B cell (primary cell): ENCODE measurements around the gene PRLH. TPM values are rescaled to one million over a fixed set of nuclear protein-coding genes. Genes with fewer than 3 reads are reported as not detected.
A peak's percentile ranks its signal among the peaks of the same experiment; 100 is the strongest.

ENCODE experiments used
- ATAC-seq: fragments of 200-7000 bp; cut with Tn5 transposase; one replicate; pipeline ENCODE4 v1.10.0; 2021; ENCODE audit warnings: low read depth, mild to moderate bottlenecking, moderate number of reproducible peaks, moderate library complexity
- CTCF ChIA-PET: fragments of 350-600 bp; sonication (Branson Sonifier 250); formaldehyde crosslinking; loops from one replicate; lab custom pipeline; 2021; ENCODE audit warnings: antibody characterized with exemption, inconsistent platforms; lab: Charles Lee
- POLR2A ChIA-PET: fragments of 350-600 bp; sonication (Branson Sonifier 250); formaldehyde crosslinking; loops from one replicate; lab custom pipeline; 2021; ENCODE audit warnings: antibody characterized with exemption; lab: Charles Lee
- DNase-seq: peaks from one replicate; pipeline ENCODE4 v3.0.0; 2013
- H2AFZ ChIP-seq: 2 replicates; pipeline ENCODE4 v1.6.1; 2012; ENCODE audit warnings: mild to moderate bottlenecking, low read depth, low read length; ENCODE audit not compliant: insufficient read depth, poor library complexity, severe bottlenecking
- H3K27ac ChIP-seq, 2 donors: 1 replicate in 1 of 2; 2 replicates in 1 of 2; pipeline ENCODE4 v1.5.1; 2012 to 2013; ENCODE audit warnings: low read length in 2 of 2, mild to moderate bottlenecking in 2 of 2, moderate library complexity in 1 of 2
- H3K27me3 ChIP-seq, 4 experiments: fragments of 200-600 bp in 1 of 4; sonication (generic) in 1 of 4; replicated peaks in 1 of 4; 1 replicate in 2 of 4; 2 replicates in 2 of 4; pipeline versions ENCODE4 v1.6.1 to v1.7.0; 2013 to 2016; ENCODE audit warnings: low read length in 3 of 4, mild to moderate bottlenecking in 2 of 4, mixed read lengths in 1 of 4, moderate library complexity in 1 of 4; ENCODE audit not compliant: insufficient read depth in 4 of 4, control insufficient read depth in 3 of 4; ENCODE audit errors: control extremely low read depth in 1 of 4
- H3K36me3 ChIP-seq, 2 experiments: replicated peaks in 1 of 2; 1 replicate in 1 of 2; 2 replicates in 1 of 2; pipeline versions ENCODE4 v1.6.1 to v1.7.1; 2013; ENCODE audit warnings: low read length in 1 of 2; ENCODE audit not compliant: insufficient read depth in 2 of 2, control insufficient read depth in 1 of 2; ENCODE audit errors: control extremely low read depth in 1 of 2, extremely low read depth in 1 of 2
- H3K4me1 ChIP-seq, 2 donors: fragments of 200-600 bp in 1 of 2; sonication (generic) in 1 of 2; 1 replicate in 1 of 2; 2 replicates in 1 of 2; pipeline versions ENCODE4 v1.5.1 to v1.6.1; 2013 to 2017; ENCODE audit warnings: low read length in 2 of 2; ENCODE audit not compliant: control insufficient read depth in 2 of 2, insufficient read depth in 2 of 2
- H3K4me2 ChIP-seq: replicated peaks from 2 replicates; pipeline ENCODE3; 2012; ENCODE audit warnings: mild to moderate bottlenecking, low read depth, low read length; ENCODE audit not compliant: poor library complexity, severe bottlenecking
- H3K4me3 ChIP-seq, 5 experiments: fragments of 200-600 bp in 1 of 5; sonication (generic) in 1 of 5; 1 replicate in 3 of 5; 2 replicates in 2 of 5; pipeline versions ENCODE4 v1.5.1 to v1.7.0; 2011 to 2016; ENCODE audit warnings: low read length in 4 of 5, mild to moderate bottlenecking in 4 of 5, low read depth in 2 of 5, control low read depth in 1 of 5, moderate library complexity in 1 of 5; ENCODE audit not compliant: insufficient read depth in 1 of 5; ENCODE audit errors: control extremely low read depth in 1 of 5, extremely low read depth in 1 of 5
- H3K79me2 ChIP-seq: fragments of 200-600 bp; sonication (generic); one replicate; pipeline ENCODE4 v1.6.0; 2016; ENCODE audit warnings: low read length; ENCODE audit not compliant: control insufficient read depth, insufficient read depth
- H3K9ac ChIP-seq: fragments of 200-600 bp; sonication (generic); 2 replicates; pipeline ENCODE4 v1.6.1; 2017; ENCODE audit warnings: mild to moderate bottlenecking, low read length, moderate library complexity
- H3K9me3 ChIP-seq, 3 donors: one replicate each; pipeline versions ENCODE4 v1.6.1 to v1.7.1; 2013; ENCODE audit warnings: low read length in 2 of 3; ENCODE audit not compliant: control insufficient read depth in 2 of 3, insufficient read depth in 1 of 3; ENCODE audit errors: control extremely low read depth in 1 of 3
- H4K20me1 ChIP-seq: 2 replicates; pipeline ENCODE4 v1.6.0; 2012; ENCODE audit warnings: mild to moderate bottlenecking, low read length; ENCODE audit not compliant: insufficient read depth, control insufficient read depth, poor library complexity, severe bottlenecking
- H3K27ac Mint-ChIP-seq: one replicate; pipeline ENCODE4 v1.8.0; 2021; ENCODE audit warnings: mixed read lengths
- H3K27me3 Mint-ChIP-seq: one replicate; pipeline ENCODE4 v1.8.0; 2021; ENCODE audit warnings: mixed read lengths
- H3K4me1 Mint-ChIP-seq: one replicate; pipeline ENCODE4 v1.8.0; 2021; ENCODE audit warnings: mixed read lengths
- H3K4me3 Mint-ChIP-seq: one replicate; pipeline ENCODE4 v1.8.0; 2021; ENCODE audit warnings: mixed read lengths
- H3K9me3 Mint-ChIP-seq: one replicate; pipeline ENCODE4 v1.8.0; 2022; ENCODE audit warnings: mixed read lengths; ENCODE audit not compliant: insufficient read depth
- CTCF ChIP-seq: fragments of 200-600 bp; IDR thresholded peaks from one replicate; pipeline ENCODE4 v1.8.0; 2022; ENCODE audit warnings: antibody characterized with exemption, mild to moderate bottlenecking
- EZH2 ChIP-seq: IDR thresholded peaks from 2 replicates; pipeline ENCODE4 v1.6.1; 2012; ENCODE audit warnings: borderline replicate concordance, low read depth, mild to moderate bottlenecking, moderate library complexity, low read length; ENCODE audit not compliant: insufficient read depth, poor library complexity, severe bottlenecking
- WGBS: methylation state at CpG from one replicate; pipeline ENCODE4 v1.1.5; 2013; ENCODE audit warnings: missing lambda C conversion rate; ENCODE audit not compliant: insufficient coverage; 5-methylcytosine and 5-hydroxymethylcytosine counted together
- intact Hi-C: fragments of 100-400 bp; cut with micrococcal nuclease; formaldehyde crosslinking; loops from one replicate; pipeline ENCODE4 v1.10.0; 2022
- polyA plus RNA-seq: library from polyadenylated mRNA; depleted of rRNA; stranded (reverse); fragments of >200 nt; gene quantifications from 2 replicates; pipeline ENCODE4 v1.2.3, GENCODE V29; 2012
- total RNA-seq, 2 donors: library from RNA; stranded (reverse); fragments of 120-200 nt in 1 of 2; gene quantifications; 1 replicate in 1 of 2; 2 replicates in 1 of 2; pipeline versions ENCODE4 v1.2.3 to v1.2.4, GENCODE V29; 2013 to 2022

Gene PRLH
- total and polyA plus RNA-seq, 2 donors (not counting 1 experiment from before 2014, with no cell fraction given): not detected

DNA sequence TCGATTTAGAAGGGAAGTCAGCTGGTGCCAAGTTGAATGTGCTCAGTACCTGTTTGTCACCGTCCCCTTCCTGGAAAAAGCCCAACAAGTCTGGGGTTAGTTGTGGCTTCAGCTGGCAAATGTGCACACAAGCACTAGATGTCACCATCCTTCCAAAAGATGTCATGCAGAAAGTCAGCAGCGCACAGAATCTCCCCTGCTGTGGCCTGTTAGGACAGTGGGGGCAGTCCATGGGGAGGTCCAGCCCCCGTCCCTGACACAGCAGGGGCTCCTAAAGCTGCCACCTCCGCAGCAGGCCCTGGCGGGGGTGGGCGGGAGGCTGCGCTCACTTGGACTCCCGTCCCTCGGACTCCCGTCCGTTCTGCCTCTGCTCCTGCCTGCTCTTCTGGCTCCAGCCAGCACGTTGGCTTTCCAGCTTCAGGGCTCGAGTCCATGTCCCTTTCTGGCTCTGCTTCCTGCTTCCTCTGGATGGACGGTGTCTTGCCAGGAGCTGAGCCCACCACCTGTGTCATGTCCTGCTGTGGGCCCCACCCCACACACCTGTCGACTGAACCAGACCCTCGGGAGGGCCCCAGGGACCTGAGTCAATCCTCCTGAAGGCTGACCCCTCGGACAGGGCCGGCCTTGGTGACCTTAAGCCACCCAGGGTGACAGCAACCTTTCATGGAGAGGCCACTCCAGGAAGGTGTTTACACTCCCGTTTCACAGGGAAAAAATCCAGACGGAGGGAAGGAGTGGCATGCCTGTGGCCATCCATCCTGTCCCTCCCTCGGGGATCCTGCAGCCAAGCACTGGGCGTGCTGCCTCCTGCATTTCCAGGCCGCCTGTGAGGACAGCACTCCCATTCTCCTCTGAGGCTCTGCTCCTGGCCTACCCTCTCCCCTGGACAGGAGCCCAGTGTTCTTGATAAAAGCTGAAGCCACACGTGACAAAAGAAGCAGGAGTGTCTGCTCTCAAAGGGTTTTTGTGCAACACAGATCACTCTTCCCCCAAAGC is 15.7 kb downstream of the PRLH start:
- H4K20me1 ChIP-seq: no peaks in the 10 kb centered on the region
- Mint-ChIP-seq H3K27ac (no peak overlapping the region), H3K27me3 (peaks cover 2% of the 10 kb centered on the region), H3K4me3 (no peak overlapping the region), H3K4me1 (peaks cover 2% of the 10 kb centered on the region), H3K9me3 (no peaks in the 10 kb centered on the region)
- TF ChIP-seq CTCF: peak; percentile 45
- no peak for TF ChIP-seq EZH2
- no peaks in the 10 kb centered on the region for H3K79me2 ChIP-seq
- H3K27me3 ChIP-seq: peaks cover 0 to 7% (median 0%) of the 10 kb centered on the region in 4 experiments
- peaks cover 0 to 4% of the 10 kb centered on the region in 2 donors for H3K4me1 ChIP-seq
- no peaks in the 10 kb centered on the region for H3K9me3 ChIP-seq
- 70% methylated on average over 24 of the region's 25 CpGs for WGBS
- H3K27ac ChIP-seq: no peak overlapping the region
- no peak overlapping the region for H3K4me3 ChIP-seq
- POLR2A ChIA-PET: interaction anchor here (0.7 to 0.8 kb wide), 2 partner anchors 69 to 191 kb away, joined by 3 to 5 read pairs; no protein-coding TSS in a partner anchor
- intact Hi-C loops: loop anchor here (5.0 kb wide), 1 partner anchor 90 kb away; no protein-coding TSS in a partner anchor
- CTCF ChIA-PET: interaction anchor here (0.5 to 5.7 kb wide), 21 partner anchors 10 to 681 kb away, joined by 3 to 88 read pairs (median 3); no protein-coding TSS in a partner anchor
- DNase-seq: peak; percentile 61
- no peak overlapping the region for H3K4me2 ChIP-seq
- H3K36me3 ChIP-seq: no peaks in the 10 kb centered on the region
- H3K9ac ChIP-seq: no peak overlapping the region
- peak overlapping the region; percentile 19 for H2AFZ ChIP-seq
- ATAC-seq: peak; percentile 68
